Lower leg skin (tissue), 4 donors: ENCODE data around the gene TPST2. TPM values are rescaled to one million over a fixed set of nuclear protein-coding genes. Genes with fewer than 3 reads are reported as not detected.

Source experiments
- DNase-seq, 2 donors: peaks; one replicate each; pipeline ENCODE4 v3.0.0-alpha.2; 2019; ENCODE audit warnings: low spot score in 2 of 2
- H3K4me3 ChIP-seq: fragments of 200-600 bp; sonication (generic); 2 replicates; pipeline ENCODE4 v1.5.1; 2017; ENCODE audit warnings: mild to moderate bottlenecking, low read depth; ENCODE audit not compliant: poor library complexity, severe bottlenecking
- CTCF ChIP-seq, 3 donors: fragments of 450-650 bp; IDR thresholded peaks; one replicate each; pipeline ENCODE4 v1.5.1; 2016; ENCODE audit warnings: antibody characterized with exemption in 3 of 3, mild to moderate bottlenecking in 3 of 3, moderate library complexity in 2 of 3
- POLR2A ChIP-seq, 2 donors: fragments of 450-650 bp; IDR thresholded peaks; one replicate each; pipeline ENCODE4 v1.6.1; 2016 to 2017; ENCODE audit warnings: antibody characterized with exemption in 2 of 2, mild to moderate bottlenecking in 1 of 2, moderate library complexity in 1 of 2
- WGBS, 2 donors: methylation state at CpG; one replicate each; pipeline ENCODE4 v1.1.5; 2018; 5-methylcytosine and 5-hydroxymethylcytosine counted together
- intact Hi-C: fragments of 100-400 bp; cut with DNase I; formaldehyde crosslinking; loops from one replicate; pipeline ENCODE4 v1.15.0; 2023; ENCODE audit warnings: low total_unique reads
- total RNA-seq, 4 donors: library from RNA; depleted of rRNA; stranded (reverse); fragments of >200 nt; gene quantifications; one replicate each; pipeline ENCODE4 v1.1.0, GENCODE V29; 2016

Gene TPST2
- total RNA-seq, 4 donors from 2014 or later: 54.9 to 60.6 (median 58.5) TPM

- TF ChIP-seq CTCF (IDR thresholded peaks at IDR 0.05): no peak
- TF ChIP-seq POLR2A (IDR thresholded peaks at IDR 0.05): no peak
- intact Hi-C loops: no loop called here
- WGBS, 2 donors: 53 to 58% methylated on average over 10 of the region's 10 CpGs
- no peak overlapping the region for H3K4me3 ChIP-seq
- no peak for DNase-seq
These were observed 10.5 kb downstream of the TPST2 start for GRCh38 chr22:26579331-26579886.

DNA sequence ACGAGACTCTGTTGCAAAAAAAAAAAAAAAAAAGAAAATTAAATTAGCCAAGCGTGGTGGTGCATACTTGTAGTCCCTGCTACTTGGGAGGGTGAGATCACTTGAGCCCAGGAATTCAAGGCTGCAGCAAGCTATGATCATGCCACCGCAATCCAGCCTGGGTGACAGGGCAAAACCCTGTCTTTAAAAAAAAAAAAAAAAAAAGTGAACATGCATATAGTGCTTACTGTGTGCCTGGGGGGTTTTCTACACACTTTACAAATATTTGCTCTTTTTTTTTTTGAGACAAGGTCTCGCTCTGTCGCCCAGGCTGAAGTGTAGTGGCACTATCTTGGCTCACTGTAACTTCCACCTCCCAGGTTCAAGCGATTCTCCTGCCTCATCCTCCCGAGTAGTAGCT, 12.9 kb downstream of the TPST2 start:
- 96% methylated on average over 7 of the region's 7 CpGs for WGBS, 2 donors
- no peak for TF ChIP-seq POLR2A (IDR thresholded peaks at IDR 0.05)
- TF ChIP-seq CTCF (IDR thresholded peaks at IDR 0.05): no peak
- DNase-seq: no peak
- intact Hi-C loops: no loop called here
- H3K4me3 ChIP-seq: no peak overlapping the region

DNA sequence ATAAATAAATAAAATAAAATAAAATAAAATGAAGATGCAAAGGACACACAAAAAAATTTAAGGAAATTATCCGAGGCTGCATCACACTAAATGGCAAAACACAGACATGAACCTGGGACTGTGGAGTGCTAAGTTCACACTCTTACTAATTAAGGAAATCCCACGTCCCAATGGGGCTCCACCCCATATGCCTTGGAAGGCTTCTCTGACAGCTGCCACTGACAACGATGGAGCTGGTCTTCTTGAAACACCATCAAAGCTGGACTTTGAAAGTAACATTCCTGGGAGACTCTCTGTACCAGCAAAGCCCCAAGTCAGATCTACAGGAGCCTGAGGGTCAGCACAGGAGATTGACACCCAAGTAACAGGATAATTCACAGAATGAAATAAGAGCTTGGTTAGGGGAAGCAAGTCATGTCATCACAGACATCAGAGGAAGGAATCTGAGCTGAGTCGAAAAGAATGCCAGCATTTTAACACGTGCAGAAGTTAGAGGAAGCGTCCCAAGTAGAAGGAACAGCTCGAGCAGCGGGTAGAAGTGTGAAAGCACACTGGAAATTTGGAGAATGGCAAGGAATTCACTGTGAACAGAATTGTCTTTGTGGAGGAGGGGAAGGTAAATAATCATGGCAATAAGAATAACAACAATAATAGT, 13.8 kb downstream of the TPST2 start:
- 40 to 42% methylated on average over 8 of the region's 8 CpGs for WGBS, 2 donors
- intact Hi-C loops: no loop called here
- H3K4me3 ChIP-seq: no peak overlapping the region
- TF ChIP-seq CTCF (IDR thresholded peaks at IDR 0.05) (no peak), POLR2A (IDR thresholded peaks at IDR 0.05) (no peak)
- no peak for DNase-seq

DNA sequence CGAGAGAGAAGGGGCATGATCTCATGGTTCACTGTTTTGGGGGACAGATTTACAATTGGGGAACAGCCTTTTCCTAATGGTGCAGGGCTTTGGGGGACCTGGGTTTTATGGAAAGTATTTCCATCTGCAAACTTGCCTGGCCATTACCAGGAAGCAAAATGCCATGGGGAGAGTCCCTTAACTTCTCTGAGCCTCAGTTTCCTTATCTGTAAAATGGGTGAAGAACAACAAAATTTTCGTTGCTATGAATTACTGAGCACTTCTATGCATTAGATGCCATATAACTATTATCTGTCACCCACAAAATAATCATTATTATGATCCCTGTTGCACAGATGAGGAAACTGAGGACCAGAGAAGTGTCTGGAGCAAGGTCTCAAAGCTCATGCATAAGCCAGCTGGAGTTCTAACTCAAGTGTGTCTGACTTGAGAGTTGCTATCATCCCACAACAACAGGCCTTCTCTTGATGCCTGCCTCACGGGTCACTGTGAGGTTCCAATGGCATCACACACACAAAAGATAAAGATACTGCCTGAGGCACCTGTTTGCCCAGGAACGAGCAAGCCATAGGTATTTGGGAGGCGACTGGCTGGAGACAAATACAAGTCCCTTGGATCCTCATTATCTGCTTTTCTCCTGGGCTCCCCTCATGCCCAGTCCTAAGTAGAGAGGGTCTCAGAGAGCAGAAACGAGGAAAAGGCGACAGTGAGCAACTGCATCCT, 15.8 kb downstream of the TPST2 start:
- no peak for DNase-seq
- 68 to 78% methylated on average over 7 of the region's 7 CpGs for WGBS, 2 donors
- intact Hi-C loops: no loop called here

GRCh38 chr22:26573026-26573662, 16.8 kb downstream of the TPST2 start:
- DNase-seq: no peak
- TF ChIP-seq CTCF (IDR thresholded peaks at IDR 0.05): no peak
- intact Hi-C loops: no loop called here
- H3K4me3 ChIP-seq: no peak overlapping the region
- WGBS, 2 donors: 69 to 83% methylated on average over 10 of the region's 10 CpGs

More for the DNA sequence above, 15.8 kb downstream of the TPST2 start:
- TF ChIP-seq CTCF (IDR thresholded peaks at IDR 0.05) (no peak), POLR2A (IDR thresholded peaks at IDR 0.05) (no peak)
- no peak overlapping the region for H3K4me3 ChIP-seq
